Measurements from ENCODE around the gene ZFAND6. TPM values are rescaled to one million over a fixed set of nuclear protein-coding genes. Genes with fewer than 3 reads are reported as not detected.

ZFAND6 gene
- total and polyA plus RNA-seq, 9 donors = 57.3 to 105 (median 65.4) TPM

GRCh38 chr15:80068578-80068977 is 9.1 kb downstream of the ZFAND6 start:
- WGBS, 3 donors = 80 to 87% (median 84%) methylated on average over 11 of the region's 11 CpGs
- Histone ChIP-seq H3K4me3 (no peak overlapping the region), H3K27me3 (no peaks in the 10 kb centered on the region), H3K36me3 (no peaks in the 10 kb centered on the region), H3K4me1 (ENCODE audit: insufficient read depth) (no peaks in the 10 kb centered on the region), H3K27ac (no peak overlapping the region), H3K9me3 (no peaks in the 10 kb centered on the region)
- DNase-seq = no peak
- intact Hi-C loops (cut with DNase I) = loop anchor here in 1 of 4 donors (10.0 kb wide), 1 partner anchor 106 kb away; no protein-coding TSS in a partner anchor
- TF ChIP-seq EP300 (IDR thresholded peaks at IDR 0.05) (no peak), CTCF (IDR thresholded peaks at IDR 0.05) (no peak), POLR2A (IDR thresholded peaks at IDR 0.05) (no peak)

DNA sequence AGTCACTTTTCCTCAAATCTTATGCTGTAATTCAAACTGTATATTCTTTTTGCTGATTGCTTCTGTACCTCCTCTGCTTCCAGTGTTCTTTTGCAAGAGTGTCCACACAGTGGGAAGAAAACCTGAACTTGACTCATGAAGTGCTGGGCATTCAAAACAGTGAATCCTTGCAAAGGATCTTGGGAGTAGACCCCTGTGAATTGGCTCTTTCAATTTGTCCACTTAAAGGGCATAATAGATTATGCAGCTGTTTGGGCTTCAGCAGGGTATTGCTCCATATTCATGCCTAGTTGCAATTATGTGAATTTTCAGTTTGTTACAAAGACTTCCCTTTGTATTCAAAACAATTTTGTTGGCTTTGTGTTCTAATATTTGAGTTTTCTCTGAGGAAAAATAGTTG is 11.4 kb downstream of the ZFAND6 start:
- no peak for DNase-seq
- no peak overlapping the region for H3K4me3 ChIP-seq
- H3K9me3 ChIP-seq = no peaks in the 10 kb centered on the region
- H3K27me3 ChIP-seq = no peaks in the 10 kb centered on the region
- no peaks in the 10 kb centered on the region for H3K4me1 ChIP-seq (ENCODE audit: insufficient read depth)
- H3K27ac ChIP-seq = no peak overlapping the region
- TF ChIP-seq CTCF (IDR thresholded peaks at IDR 0.05) (no peak), EP300 (IDR thresholded peaks at IDR 0.05) (no peak), POLR2A (IDR thresholded peaks at IDR 0.05) (no peak)
- intact Hi-C loops (cut with DNase I) = no loop called here
- no peaks in the 10 kb centered on the region for H3K36me3 ChIP-seq

DNA sequence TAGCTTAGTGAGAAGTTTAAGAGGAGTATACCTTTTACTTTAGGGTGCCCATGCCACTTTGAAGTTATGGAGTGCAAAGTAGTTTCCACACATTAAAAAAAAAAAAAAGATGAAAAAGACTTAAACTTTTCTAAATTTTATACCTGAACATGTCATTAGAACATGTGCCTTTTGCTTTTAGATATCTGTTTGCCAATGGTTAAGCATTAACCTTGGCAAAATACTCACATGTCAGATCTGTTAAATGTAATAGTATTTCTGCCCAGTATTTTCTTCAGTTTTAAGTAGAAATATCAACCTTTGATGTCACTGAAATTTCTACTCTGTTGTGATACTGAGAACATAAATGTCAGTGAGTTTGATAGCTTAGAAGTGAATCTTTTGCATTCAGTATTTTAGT is 12.2 kb downstream of the ZFAND6 start:
- no peaks in the 10 kb centered on the region for H3K36me3 ChIP-seq
- no peak for DNase-seq
- no peak overlapping the region for H3K27ac ChIP-seq
- H3K4me3 ChIP-seq = no peak overlapping the region
- intact Hi-C loops (cut with DNase I) = no loop called here
- H3K27me3 ChIP-seq = no peaks in the 10 kb centered on the region
- no peaks in the 10 kb centered on the region for H3K4me1 ChIP-seq (ENCODE audit: insufficient read depth)
- TF ChIP-seq EP300 (IDR thresholded peaks at IDR 0.05) (no peak), CTCF (IDR thresholded peaks at IDR 0.05) (no peak), POLR2A (IDR thresholded peaks at IDR 0.05) (no peak)
- no peaks in the 10 kb centered on the region for H3K9me3 ChIP-seq

DNA sequence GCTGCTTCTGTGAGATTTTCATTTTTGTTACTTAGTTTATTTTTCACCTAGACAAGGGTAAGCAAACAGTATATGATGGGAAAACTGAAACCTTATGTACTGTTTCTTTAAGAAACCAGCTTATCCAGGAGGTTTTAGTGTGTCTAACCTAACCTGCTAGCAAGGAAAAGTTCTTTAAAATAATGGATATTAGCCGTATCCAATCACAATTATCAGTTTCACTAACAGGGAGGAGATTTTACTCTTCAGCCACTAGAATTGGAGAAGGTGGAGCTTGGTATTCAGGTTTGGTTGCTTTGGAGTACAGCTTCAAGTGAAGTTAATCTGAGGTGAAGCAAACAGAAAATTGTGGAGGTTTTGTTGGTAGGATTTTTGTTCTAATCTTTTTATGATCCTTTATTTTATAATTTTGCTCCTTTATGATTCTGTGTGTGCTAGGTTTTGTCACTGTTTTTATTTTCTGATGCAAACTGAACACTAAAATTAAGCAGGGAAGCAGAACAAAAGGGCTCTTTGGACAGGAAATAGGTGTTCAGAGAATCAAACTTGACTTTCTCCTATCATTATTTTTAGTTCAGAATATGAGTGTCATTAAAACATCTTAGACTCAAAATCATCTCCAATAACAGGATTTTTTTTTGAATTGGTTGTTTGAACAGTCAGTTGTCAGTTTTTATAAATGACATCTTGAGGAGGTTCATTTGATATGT is 13.0 kb downstream of the ZFAND6 start:
- TF ChIP-seq POLR2A (IDR thresholded peaks at IDR 0.05) = no peak
- TF ChIP-seq EP300 (IDR thresholded peaks at IDR 0.05) = no peak
- TF ChIP-seq CTCF (IDR thresholded peaks at IDR 0.05) = no peak
- 0 to 3% (median 0%) methylated on average over 1 of the region's 1 CpG for WGBS, 3 donors
- DNase-seq = no peak
- Histone ChIP-seq H3K27ac (no peak overlapping the region), H3K4me1 (ENCODE audit: insufficient read depth) (no peaks in the 10 kb centered on the region), H3K27me3 (no peaks in the 10 kb centered on the region), H3K9me3 (no peaks in the 10 kb centered on the region), H3K4me3 (no peak overlapping the region), H3K36me3 (no peaks in the 10 kb centered on the region)
- intact Hi-C loops (cut with DNase I) = no loop called here

Measured in ovary (tissue), 9 donors.